DLD1 (cell line): Measurements from ENCODE around the gene TFRC.
"Not testable (repeated sequence)": the region's sequence is repeated elsewhere in the genome, so short reads cannot be mapped to it uniquely, and the experiment has no call there.

Source experiments
- in situ Hi-C: cut with HindIII; loops from 2 replicates; pipeline ENCODE4 v1.10.0; 2017; ENCODE audit warnings: low sequenced_read_pairs

Gene TFRC

DNA sequence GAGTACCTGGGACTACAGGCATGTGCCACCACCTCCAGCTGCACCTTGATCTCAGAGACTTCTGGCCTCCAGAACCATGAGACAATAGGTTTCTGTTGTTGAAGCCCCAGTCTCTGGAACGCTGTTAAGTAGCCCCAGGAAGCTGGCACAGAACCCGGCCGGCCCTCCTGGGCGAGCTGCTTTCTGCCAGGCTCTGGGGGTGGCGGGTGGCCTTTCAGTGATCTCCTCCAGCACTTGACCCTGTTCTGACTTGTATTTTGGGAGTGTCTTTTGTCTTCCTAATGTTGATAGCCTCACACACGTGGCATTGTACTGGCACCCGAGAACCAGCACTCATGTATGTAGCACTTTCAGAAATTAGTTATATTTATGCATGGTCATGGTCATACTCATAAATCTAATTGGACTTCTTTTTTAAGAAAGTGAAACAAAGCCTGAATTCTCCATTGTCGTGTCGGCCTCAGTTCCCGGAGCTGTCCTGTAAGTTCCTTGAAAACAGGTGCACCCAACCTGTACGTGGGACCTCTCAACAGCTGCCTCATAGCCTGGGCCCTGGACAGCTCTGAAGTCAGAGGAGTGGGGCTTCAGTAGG, 74.0 kb downstream of the TFRC start:
- in situ Hi-C loops: no loop called here

DNA sequence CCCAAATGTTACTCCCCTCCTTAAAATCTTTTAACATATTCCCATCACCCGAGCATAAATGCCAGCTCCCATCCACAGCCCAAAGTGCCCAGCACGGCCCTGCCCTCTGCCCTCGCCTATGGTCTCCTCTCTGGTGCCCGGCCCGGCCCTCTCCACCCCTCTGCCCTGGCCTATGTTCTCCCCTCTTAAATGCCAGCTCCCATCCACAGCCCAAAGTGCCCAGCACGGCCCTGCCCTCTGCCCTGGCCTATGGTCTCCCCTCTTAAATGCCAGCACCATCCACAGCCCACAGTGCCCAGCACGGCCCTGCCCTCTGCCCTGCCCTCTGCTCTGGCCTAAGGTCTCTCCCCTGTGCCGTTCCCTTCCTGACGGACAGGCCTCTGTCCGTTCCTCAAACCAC, 76.6 kb downstream of the TFRC start:
- in situ Hi-C loops: not testable (repeated sequence)

DNA sequence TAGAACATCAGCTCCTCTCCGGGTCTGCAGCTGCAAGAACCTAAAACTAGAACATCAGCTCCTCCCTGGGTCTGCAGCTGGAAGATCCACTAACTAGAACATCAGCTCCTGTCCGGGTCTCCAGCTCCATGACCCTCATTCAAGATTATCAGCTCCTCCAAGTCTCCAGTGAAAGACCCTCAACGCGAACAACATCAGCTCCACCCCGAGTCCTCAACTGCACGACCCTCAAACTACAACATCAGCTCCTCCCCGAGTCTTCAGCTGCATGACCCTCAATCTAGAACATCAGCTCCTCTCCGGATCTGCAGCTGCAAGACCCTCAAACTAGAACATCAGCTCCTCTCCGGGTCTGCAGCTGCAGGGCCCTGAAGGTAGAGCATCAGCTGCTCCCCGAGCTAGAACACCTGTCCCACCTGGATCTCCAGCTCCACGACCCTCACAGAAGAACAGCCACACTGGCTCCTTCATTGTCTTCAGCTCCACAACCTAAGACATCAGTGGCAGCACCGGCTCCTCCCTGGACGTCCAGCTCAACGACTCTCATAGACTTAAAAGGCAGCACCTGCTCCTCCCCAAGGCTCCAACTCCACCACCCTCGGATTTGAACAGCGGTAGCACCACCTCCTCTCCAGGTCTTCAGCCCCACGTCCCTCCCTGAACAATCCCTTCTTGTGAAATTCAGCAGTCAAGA, 77.4 kb downstream of the TFRC start:
- in situ Hi-C loops: not testable (repeated sequence)

DNA sequence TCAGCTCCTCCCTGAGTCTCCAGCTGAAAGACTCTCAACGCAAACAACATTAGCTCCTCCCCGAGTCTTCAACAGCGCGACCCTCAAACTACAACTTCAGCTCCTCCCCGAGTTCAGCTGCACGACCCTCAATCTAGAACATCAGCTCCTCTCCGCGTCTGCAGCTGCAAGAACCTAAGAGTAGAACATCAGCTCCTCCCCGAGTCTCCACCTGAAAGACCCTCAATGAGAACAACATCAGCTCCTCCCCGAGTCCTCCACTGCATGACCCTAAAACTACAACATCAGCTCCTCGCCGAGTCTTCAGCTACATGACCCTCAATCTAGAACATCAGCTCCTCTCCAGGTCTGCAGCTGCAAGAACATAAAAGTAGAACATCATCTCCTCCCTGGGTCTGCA, 78.3 kb downstream of the TFRC start:
- in situ Hi-C loops: no loop called here

DNA sequence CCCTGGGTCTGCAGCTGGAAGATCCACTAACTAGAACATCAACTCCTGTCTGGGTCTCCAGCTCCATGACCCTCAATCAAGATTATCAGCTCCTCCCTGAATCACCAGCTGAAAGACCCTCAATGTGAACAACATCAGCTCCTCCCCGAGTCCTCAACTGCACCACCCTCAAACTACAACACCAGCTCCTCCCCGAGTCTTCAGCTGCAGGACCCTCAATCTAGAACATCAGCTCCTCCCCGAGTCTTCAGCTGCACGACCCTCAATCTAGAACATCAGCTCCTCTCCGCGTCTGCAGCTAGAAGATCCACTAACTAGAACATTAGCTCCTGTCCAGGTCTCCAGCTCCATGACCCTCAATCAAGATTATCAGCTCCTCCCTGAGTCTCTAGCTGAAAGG, 79.2 kb downstream of the TFRC start:
- in situ Hi-C loops: not testable (repeated sequence)

DNA sequence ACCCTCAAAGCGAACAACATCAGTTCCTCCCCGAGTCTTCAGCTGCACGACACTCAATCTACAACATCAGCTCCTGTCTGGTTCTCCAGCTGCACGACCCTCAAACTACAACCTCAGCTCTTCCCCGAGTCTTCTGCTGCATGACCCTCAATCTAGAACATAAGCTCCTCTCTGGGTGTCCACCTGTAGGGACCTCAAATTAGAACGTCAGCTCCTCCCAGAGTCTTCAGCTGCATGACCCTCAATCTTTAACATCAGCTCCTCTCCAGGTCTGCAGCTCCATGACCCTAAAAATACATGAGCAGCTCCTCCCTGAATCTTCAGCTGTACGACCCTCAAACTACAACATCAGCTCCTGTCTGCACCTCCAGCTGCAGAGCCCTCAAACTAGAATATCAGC, 80.7 kb downstream of the TFRC start:
- in situ Hi-C loops: not testable (repeated sequence)

DNA sequence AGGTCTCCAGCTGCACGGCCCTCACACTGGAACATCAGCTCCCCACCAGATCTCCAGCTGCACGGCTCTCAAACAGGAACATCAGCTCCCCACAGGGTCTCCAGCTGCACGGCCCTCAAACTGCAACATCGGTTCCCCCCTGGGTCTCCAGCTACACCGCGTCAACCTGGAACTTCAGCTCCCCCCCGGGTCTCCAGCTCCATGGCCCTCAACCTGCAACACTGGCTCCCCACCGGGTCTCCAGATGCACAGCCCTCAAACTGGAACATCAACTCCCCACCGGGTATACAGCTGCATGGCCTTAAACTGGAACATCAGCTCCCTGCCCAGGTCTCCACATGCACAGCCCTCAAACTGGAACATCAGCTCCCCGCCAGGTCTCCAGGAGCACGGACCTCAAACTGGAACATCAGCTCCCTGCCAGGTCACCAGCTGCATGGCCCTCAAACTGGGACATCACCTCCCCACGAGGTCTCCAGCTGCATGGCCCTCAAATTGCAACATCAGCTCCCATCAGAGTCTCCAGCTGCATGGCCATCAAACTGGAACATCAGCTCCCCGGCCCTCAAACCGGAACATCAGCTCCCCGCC, 81.4 kb downstream of the TFRC start:
- in situ Hi-C loops: not testable (repeated sequence)

DNA sequence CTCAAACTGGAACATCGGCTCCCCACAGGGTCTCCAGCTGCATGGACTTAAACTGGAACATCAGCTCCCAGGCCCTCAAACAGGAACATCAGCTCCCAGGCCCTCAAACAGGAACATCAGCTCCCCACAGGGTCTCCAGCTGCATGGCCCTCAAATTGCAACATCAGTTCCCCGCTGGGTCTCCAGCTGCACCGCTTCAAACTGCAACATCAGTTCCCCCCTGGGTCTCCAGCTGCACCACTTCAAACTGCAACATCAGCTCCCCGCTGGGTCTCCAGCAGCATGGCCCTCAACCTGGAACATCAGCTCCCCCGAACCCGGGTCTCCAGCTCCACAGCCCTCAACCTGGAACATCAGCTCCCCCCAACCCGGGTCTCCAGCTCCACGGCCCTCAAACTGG, 82.0 kb downstream of the TFRC start:
- in situ Hi-C loops: no loop called here
